Pulmonary artery endothelial cell (primary cell): Measurements from ENCODE around the gene TMEM272. TPM values are rescaled to one million over a fixed set of nuclear protein-coding genes. Genes with fewer than 3 reads are reported as not detected.

Experiments
- DNase-seq: peaks from one replicate; pipeline ENCODE4 v3.0.0-alpha.2; 2011; ENCODE audit warnings: low read depth, low spot score
- total RNA-seq: library from RNA; depleted of rRNA; stranded (reverse); fragments of >200 nt; gene quantifications from 2 replicates; pipeline ENCODE4 v1.2.3, GENCODE V29; 2014

Gene TMEM272
- total RNA-seq, 1 donor from 2014 or later, result not detected

- no peak for DNase-seq
Observed at GRCh38 chr13:51782026-51782710, 62.8 kb downstream of the TMEM272 start.

- no peak for DNase-seq
Observed at GRCh38 chr13:51781246-51782022, 63.5 kb downstream of the TMEM272 start.

DNA sequence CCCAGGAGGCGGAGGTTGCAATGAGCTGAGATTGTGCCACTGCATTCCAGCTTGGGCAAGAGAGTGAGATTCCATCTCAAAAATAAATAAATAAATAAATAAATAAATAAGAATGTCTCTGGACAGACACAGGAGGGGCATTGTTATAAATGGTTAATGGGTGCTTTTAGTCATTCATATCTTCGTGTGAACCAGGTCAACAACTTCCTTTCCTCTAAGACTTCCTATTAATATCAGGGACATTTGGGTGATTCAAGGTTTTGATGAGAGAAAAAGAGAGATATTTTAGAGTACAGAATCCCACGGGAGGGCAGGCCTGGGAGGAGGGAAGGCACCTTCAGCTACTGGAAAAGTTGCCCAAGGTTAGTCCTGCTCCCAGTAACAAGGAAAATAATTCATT, 64.9 kb downstream of the TMEM272 start:
- DNase-seq, result no peak

GRCh38 chr13:51778392-51778791, 66.6 kb downstream of the TMEM272 start:
- no peak for DNase-seq

DNA sequence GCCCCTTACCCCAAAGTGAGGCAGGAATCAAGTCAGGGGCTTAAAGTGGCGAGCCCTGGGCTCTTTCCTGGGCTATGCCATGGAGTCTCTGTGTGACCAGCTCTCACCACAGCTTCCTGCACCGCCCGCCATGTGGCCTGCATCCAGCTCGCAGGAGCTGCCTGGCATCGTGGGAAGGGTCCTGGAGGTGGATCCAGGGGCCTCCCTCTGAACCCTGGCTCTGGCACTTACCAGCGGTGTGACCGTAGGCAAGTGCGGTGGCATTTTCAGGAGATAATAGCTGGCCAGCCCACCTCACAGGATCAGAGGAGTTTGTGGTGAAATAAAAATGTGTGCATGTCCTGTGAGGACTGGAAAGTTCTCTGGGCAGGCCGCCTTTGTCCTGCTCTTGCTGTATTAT, 67.1 kb downstream of the TMEM272 start:
- no peak for DNase-seq

- no peak for DNase-seq
Observed at GRCh38 chr13:51776179-51776578, 68.8 kb downstream of the TMEM272 start.

DNA sequence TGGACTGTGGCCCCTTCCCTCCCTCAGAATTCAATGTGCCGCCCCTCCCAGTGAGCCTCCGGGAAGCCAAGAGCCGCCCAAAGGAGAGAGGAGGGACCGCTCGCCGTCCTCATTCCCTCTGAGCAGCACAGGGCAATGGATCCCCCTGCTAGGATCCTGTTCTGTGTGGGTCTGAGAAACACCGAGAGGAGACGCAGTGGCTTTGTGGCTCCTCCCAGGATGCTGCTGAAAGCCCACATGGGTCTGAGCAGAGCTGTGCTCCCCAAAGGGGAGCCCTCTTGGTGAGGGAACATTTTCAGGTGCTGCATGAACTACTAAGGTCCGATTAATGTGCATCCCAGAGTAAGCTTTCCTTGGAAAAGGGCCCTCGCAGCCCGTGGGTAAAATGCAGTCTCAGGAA, 71.5 kb downstream of the TMEM272 start:
- DNase-seq, result no peak

DNA sequence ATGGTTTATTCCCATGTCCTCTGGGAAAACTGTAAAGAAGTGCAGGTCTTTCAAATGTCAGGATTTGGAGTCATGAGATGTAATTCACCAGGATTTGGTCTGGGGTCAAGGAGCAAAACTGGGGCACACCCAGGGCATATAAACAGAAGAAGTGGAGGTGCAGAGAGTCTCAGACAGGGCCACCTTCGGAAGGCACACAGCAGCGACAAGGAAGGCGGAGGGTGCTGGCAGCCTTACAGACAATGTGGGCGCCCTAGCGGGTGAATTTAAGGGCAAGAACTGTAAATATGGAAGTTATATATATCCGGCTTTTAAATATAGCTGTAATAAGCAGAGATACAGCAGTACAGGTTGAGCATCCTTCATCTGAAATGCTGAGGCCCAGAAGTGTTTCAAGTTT, 72.2 kb downstream of the TMEM272 start:
- no peak for DNase-seq

- no peak for DNase-seq
Observed at GRCh38 chr13:51772105-51772455, 72.9 kb downstream of the TMEM272 start.

- DNase-seq, result no peak
Observed at GRCh38 chr13:51771418-51772104, 73.4 kb downstream of the TMEM272 start.

DNA sequence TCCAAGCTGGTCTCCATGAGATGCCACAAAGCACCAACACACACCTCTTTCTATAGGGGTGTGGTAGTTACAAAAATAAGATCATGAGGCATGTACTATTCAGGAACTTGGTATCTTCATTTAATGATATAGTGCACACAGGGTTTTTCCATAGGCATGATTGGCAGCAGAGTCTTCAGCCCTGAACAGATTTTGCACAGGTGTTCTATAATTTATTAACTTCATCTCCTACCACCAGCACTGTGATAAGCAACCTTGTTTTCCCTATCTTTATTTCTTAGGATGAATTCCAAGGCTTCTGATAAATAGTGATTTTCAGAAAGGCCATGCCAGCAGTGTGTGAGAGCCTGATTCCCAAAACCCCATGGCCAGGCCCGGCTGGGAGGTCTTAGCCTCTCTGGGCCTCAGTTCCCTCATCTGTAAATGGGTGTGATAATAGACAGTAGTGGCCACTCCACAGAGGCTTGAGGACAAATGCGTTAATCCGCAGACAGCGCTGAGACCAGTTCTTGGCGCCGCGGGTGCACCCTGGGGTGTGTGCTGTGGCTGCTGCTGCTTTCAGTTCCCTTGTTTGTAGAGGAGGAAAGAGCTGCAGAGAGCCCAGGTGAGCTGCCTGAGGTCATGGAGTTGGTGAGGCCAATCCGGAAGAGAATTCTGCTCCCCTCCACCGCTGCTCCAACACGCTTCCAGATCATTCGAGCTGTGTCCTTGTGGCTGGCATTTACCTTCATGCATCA, 74.1 kb downstream of the TMEM272 start:
- DNase-seq, result no peak

DNA sequence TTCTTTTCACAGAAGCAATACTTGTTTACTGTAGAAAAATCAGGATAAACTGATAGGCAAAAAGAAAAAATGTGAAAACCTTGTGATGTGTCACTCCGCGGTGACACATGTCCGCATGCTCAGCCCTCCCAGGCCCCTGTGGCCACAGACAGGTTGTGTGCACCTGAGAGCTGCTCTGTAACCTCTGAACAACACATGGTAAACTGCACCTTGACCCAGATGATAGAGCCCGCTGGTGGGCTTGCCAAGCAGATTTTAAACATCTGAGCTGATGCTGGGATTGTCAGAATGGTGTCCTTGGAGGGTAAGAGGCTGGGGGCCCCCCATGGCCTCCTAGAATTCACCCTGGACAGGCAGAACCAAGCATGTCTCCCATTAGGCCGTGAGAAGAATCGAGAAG, 74.8 kb downstream of the TMEM272 start:
- DNase-seq, result no peak

GRCh38 chr13:51769455-51770127, 75.4 kb downstream of the TMEM272 start:
- no peak for DNase-seq

DNA sequence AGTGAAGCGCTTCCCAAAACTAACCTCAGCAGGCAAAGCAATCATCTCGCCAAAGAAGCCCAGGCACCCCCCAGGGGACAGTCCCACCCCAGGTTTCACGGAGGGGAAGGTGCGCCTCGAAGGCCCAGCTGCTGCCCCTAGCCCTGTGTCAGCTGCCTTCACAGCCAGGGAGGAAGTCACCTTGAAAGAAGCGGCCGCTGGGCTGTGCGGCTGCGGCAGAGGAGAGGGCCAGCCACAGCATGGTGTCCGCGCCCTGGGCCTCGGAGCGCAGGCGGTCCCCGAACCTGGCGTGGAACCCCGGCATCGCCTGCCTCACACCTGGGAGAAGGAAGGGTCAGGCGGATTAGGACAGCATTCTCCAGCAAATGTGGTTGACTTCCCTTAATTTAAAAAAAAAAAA, 76.0 kb downstream of the TMEM272 start:
- DNase-seq, result no peak

- no peak for DNase-seq
Observed at GRCh38 chr13:51768378-51768921, 76.5 kb downstream of the TMEM272 start.

GRCh38 chr13:51767100-51767499, 77.9 kb downstream of the TMEM272 start:
- DNase-seq, result no peak

DNA sequence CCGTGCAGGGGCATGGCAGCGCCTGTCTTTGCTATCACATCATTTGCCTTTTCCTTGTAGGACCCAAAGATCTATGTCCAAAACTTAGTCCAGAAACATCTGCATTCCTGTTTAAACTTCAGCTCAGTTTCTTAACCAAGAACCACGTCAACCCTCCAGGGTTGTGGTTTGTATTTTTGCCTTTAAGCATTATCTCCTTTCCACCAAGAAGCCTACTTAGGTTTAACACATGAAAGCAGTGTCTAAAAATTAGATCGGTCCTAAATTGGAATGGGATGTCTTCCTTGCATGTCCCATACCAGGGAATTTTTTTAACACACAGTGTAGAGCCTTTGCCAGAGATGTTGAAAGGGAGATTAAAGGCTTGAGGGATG, 79.8 kb downstream of the TMEM272 start:
- DNase-seq, result no peak

GRCh38 chr13:51764184-51765141, 80.5 kb downstream of the TMEM272 start:
- DNase-seq, result peak; percentile 24

- DNase-seq, result no peak
Observed at GRCh38 chr13:51763486-51763885, 81.5 kb downstream of the TMEM272 start.
